HL-60 (cell line): Measurements from ENCODE around the gene PDC.

ENCODE experiments used
- POLR2AphosphoS5 ChIP-seq: IDR thresholded peaks from 2 replicates; pipeline ENCODE4 v1.6.1; 2012; ENCODE audit warnings: low read depth
- TF ChIP-seq, protein P1 (sequence below): IDR thresholded peaks from one replicate; pipeline ENCODE4 v1.5.1; 2011; ENCODE audit warnings: low read length, control low read depth, inconsistent platforms; ENCODE audit not compliant: insufficient read depth

DNA sequence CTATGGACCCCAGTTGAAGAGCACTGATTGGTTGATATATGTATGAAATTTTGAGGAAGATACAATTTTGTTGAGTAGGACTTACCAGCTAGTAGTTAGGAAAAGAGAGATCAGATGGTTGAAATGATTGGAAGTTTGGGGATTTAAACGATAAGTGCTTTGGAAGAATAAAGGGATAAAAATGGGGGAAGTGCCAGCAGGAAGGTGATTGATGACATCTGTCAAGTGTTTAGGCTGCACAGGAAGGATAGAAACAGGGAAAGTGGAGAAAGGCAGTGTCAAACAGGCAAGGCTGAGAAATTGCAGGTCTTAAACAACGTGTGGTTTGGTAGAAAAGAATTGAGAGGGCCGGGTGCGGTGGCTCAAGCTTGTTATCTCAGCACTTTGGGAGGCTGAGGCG, 22.3 kb downstream of the PDC start:
- TF ChIP-seq, protein P1, sequence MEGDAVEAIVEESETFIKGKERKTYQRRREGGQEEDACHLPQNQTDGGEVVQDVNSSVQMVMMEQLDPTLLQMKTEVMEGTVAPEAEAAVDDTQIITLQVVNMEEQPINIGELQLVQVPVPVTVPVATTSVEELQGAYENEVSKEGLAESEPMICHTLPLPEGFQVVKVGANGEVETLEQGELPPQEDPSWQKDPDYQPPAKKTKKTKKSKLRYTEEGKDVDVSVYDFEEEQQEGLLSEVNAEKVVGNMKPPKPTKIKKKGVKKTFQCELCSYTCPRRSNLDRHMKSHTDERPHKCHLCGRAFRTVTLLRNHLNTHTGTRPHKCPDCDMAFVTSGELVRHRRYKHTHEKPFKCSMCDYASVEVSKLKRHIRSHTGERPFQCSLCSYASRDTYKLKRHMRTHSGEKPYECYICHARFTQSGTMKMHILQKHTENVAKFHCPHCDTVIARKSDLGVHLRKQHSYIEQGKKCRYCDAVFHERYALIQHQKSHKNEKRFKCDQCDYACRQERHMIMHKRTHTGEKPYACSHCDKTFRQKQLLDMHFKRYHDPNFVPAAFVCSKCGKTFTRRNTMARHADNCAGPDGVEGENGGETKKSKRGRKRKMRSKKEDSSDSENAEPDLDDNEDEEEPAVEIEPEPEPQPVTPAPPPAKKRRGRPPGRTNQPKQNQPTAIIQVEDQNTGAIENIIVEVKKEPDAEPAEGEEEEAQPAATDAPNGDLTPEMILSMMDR, result no peak
- TF ChIP-seq POLR2AphosphoS5, result no peak
